ENCODE data around the gene TTN.

DNA sequence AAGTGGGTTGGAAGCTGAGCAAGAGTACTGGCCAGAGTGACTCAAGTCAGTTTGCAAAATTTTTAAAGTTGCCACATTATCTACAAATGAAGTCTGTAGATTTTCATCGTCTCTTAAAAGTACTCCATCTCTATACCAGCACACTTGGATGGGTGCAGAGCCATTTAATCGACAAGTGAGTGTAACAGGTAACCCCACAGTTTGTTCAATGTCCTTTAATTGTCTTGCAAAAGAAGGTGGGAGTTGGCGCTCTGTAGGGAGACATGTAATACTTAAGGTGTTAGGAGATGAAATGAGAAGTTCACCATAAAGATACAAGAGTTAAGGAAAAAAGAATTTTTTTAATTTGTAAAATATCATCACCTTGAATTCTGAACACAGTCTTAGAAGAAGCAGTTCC, 84.9 kb downstream of the TTN start:
- TF ChIP-seq, protein P1, sequence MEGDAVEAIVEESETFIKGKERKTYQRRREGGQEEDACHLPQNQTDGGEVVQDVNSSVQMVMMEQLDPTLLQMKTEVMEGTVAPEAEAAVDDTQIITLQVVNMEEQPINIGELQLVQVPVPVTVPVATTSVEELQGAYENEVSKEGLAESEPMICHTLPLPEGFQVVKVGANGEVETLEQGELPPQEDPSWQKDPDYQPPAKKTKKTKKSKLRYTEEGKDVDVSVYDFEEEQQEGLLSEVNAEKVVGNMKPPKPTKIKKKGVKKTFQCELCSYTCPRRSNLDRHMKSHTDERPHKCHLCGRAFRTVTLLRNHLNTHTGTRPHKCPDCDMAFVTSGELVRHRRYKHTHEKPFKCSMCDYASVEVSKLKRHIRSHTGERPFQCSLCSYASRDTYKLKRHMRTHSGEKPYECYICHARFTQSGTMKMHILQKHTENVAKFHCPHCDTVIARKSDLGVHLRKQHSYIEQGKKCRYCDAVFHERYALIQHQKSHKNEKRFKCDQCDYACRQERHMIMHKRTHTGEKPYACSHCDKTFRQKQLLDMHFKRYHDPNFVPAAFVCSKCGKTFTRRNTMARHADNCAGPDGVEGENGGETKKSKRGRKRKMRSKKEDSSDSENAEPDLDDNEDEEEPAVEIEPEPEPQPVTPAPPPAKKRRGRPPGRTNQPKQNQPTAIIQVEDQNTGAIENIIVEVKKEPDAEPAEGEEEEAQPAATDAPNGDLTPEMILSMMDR (conservative IDR thresholded peaks at IDR 0.05; ENCODE audit: low read depth, low read length) = no peak
- TF ChIP-seq, protein P2, sequence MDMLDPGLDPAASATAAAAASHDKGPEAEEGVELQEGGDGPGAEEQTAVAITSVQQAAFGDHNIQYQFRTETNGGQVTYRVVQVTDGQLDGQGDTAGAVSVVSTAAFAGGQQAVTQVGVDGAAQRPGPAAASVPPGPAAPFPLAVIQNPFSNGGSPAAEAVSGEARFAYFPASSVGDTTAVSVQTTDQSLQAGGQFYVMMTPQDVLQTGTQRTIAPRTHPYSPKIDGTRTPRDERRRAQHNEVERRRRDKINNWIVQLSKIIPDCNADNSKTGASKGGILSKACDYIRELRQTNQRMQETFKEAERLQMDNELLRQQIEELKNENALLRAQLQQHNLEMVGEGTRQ (IDR thresholded peaks at IDR 0.05; ENCODE audit: low read depth, low read length) = no peak
- TF ChIP-seq POLR2A (IDR thresholded peaks at IDR 0.05; ENCODE audit: low read depth, low read length) (no peak), CHD1 (IDR thresholded peaks at IDR 0.05; ENCODE audit: low read depth, low read length) (no peak), RFX5 (IDR thresholded peaks at IDR 0.05; ENCODE audit: low read depth, low read length) (no peak), RAD21 (IDR thresholded peaks at IDR 0.05; ENCODE audit: low read length) (no peak), RCOR1 (IDR thresholded peaks at IDR 0.05; ENCODE audit: insufficient replicate concordance, low read length) (no peak)
- TF ChIP-seq, protein P3, sequence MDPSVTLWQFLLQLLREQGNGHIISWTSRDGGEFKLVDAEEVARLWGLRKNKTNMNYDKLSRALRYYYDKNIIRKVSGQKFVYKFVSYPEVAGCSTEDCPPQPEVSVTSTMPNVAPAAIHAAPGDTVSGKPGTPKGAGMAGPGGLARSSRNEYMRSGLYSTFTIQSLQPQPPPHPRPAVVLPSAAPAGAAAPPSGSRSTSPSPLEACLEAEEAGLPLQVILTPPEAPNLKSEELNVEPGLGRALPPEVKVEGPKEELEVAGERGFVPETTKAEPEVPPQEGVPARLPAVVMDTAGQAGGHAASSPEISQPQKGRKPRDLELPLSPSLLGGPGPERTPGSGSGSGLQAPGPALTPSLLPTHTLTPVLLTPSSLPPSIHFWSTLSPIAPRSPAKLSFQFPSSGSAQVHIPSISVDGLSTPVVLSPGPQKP (IDR thresholded peaks at IDR 0.05; ENCODE audit: borderline replicate concordance, low read depth, low read length) = no peak

Data from IMR-90 (cell line).